Measurements from ENCODE around the gene ZFYVE27.
"Not testable (repeated sequence)": the region's sequence is repeated elsewhere in the genome, so short reads cannot be mapped to it uniquely, and the experiment has no call there.

DNA sequence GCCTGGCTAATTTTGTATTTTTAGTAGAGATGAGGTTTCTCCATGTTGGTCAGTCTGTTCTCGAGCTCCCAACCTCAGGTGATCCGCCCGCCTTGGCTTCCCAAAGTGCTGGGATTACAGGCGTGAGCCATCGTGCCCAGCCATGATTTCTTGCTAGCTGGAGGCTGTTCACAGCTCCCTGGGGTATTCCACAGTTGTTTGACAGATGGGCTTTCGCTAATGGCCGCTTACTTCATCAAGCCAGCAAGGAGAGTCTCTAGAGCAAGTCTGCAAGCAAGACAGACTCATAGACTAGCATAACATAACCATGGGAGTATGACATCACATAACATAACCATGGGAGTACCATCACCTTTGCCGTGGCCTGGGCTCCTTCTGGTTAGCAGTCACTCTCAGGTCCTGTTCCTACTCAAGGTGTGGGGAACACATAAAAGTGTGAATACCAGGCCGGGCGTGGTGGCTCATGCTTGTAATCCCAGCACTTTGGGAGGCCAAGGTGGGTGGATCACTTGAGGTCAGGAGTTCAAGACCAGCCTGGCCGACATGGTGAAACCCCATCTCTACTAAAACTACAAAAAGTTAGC is 38.8 kb upstream of the ZFYVE27 start:
- not testable (repeated sequence) for TF ChIP-seq CTCF, POLR2AphosphoS5, POLR2A (IDR thresholded peaks at IDR 0.05)

Data from suprapubic skin (tissue), 4 donors.